ENCODE data around the gene DBT.

- TF ChIP-seq POLR2AphosphoS5 (IDR thresholded peaks at IDR 0.05; ENCODE audit: borderline replicate concordance, low read depth, low read length) (no peak), FOXP2 (optimal IDR thresholded peaks at IDR 0.05; ENCODE audit: control extremely low read depth, extremely low read length, insufficient read depth) (no peak)
Measured at GRCh38 chr1:100206301-100206700, 43.3 kb downstream of the DBT start.
